Skeletal muscle cell (primary cell): ENCODE results near the gene OVOL1.
A peak's percentile ranks its signal among the peaks of the same experiment; 100 is the strongest.

Experiments used
- DNase-seq: peaks from one replicate; pipeline ENCODE4 v3.0.0-alpha.2; 2010; ENCODE audit warnings: low read depth
- H3K4me3 ChIP-seq: 2 replicates; pipeline ENCODE4 v1.5.1; 2011; ENCODE audit warnings: low read depth, mild to moderate bottlenecking, control low read depth, low read length, moderate library complexity

OVOL1 gene

GRCh38 chr11:65776710-65777141, 10.1 kb upstream of the OVOL1 start:
- DNase-seq = no peak
- no peak overlapping the region for H3K4me3 ChIP-seq

DNA sequence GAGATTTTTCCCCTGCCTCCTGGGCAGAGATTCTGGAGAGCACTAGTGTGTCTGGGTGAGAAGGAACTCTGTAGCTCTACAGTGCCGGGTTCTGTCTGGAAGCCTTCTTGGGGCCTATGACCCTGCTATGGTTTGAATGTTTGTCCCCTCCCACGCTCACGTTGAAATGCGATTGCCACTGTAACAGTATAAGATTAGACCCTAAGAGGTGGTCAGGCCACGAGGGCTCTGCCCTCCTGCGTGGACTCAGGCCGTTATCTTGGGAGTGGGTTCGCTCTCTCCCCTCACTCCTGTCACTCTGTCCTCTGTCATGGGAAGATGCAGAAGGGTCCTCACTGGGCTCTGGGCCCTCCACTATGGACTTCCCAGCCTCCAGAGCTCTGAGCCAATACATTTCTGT, 9.6 kb upstream of the OVOL1 start:
- no peak for DNase-seq
- H3K4me3 ChIP-seq = no peak overlapping the region

GRCh38 chr11:65777821-65778361, 9.0 kb upstream of the OVOL1 start:
- DNase-seq = no peak
- no peak overlapping the region for H3K4me3 ChIP-seq

DNA sequence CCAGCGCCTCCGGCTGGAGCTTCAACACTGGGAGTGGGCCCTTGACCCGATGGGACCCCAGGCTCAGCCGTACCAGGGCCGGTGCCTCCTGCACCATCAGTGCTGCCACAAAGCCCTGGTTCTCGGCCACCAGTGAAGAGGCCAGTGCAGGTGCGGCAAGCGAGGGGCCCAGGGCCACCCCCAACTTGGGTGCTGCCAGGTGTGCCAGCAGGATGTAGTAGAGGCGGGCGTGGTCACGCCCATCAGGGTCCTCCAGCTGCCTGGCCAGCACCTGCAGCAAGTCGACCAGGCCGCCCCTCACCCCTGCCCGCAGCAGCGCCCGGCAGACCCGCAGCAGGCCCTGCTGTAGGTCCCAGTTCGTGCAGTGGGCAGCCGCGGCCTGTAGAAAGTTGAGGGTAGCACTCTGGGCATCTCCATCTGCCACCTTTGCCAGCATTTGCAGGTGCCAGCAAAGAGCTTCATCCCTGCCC, 8.4 kb upstream of the OVOL1 start:
- DNase-seq = no peak

GRCh38 chr11:65778901-65779668, 7.8 kb upstream of the OVOL1 start:
- DNase-seq = no peak
- H3K4me3 ChIP-seq = peak overlapping the region; percentile 77

More for the DNA sequence above, 8.4 kb upstream of the OVOL1 start:
- H3K4me3 ChIP-seq = no peak overlapping the region

- peak overlapping the region; percentile 77 for H3K4me3 ChIP-seq
- DNase-seq = no peak
These were observed 7.3 kb upstream of the OVOL1 start for GRCh38 chr11:65779669-65779918.

DNA sequence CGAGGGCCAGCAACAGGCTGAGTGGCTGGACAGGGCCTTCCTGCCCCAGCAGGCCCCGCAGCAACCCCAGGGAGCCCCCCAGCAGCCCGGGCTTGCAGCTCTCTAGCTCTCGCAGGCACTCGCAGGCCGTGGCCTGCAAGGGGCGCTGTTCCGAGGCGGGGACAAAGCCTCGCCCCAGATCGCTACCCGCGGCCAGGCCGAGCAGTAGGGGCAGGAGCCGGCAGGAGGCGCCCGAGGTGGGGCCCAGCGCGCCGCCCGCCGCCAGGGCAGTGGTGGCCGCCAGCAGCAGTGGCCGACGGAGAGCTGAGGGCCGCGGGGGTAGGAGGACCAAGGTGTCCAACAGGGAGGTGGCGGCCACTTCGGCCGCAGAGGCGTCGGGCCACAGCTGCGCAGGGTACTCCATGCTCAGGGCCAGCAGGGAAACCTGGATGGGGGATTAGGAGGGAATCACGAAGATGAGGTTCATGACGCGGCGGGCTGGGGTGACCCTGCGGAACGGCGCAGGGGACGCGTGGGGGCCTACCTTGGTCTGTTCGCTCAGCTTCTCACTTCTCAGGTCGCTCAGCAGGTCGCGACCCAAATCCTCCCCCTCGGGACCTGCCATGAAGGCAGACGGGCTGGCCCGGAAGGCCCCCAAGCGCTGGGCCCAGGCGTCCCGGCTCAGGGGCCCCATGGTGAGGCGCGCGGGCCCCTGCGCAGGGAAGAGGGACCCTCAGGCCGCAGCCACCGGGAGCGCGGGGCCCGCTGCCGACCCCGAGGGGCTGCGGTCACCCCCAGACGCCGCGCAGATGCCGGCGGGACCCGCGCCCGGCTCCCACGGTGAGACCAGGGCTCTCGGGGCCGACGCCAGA, 6.7 kb upstream of the OVOL1 start:
- peak overlapping the region; percentile 77 for H3K4me3 ChIP-seq
- DNase-seq = peak; percentile 34

- H3K4me3 ChIP-seq = peak within 1 kb of the TSS; percentile 77
- no peak for DNase-seq
These were observed 6.1 kb upstream of the OVOL1 start, which contains the start of gene AP5B1 for GRCh38 chr11:65780770-65781151. Gene AP5B1, minus strand, starts transcription at chr11:65780976. Its CDS starts 385 bp downstream, at chr11:65780591.

DNA sequence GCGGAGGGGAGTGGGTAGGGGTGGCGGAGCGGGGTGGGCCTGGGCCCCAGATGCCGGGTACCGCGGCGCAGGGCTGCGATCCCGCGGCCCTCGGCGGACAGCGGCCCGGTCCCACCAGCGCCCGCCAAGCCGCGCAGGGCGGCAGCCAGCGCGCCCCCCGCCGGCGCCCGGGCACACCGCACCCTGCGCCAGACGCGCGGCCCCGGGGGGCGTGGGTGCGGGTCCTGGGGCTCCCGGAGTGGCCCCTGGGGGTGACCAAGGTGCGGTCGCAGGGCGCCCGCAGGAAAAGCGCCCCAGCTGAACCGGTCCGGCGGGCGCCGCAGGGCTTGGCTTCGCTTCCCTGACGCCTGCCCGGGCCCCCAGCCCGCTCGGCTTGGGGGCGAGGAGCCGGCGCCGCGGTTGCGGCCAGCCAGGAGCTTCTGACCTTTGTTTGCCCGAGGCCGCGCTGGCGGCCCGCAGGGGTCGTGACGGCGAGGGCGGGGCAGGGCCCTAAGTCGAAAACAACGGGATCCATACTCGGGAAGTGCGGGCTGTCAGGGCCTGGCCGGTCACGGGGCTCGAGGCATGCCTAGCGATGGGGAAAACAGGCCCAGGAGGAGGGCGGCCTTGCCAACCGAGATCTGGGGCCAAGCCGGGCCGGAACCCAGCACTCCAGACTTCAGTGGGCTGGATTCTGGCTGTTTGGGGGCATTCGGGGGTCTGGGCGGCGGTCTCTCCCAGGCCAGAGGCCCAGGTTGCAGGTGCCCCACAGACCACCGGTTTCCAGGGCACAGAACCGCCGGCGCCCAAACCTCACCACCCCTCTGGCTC, 5.5 kb upstream of the OVOL1 start:
- no peak for DNase-seq
- H3K4me3 ChIP-seq = peak overlapping the region; percentile 77

- no peak overlapping the region for H3K4me3 ChIP-seq
- DNase-seq = no peak
These were observed 4.7 kb upstream of the OVOL1 start for GRCh38 chr11:65781962-65782815.

GRCh38 chr11:65782816-65783228, 4.0 kb upstream of the OVOL1 start:
- H3K4me3 ChIP-seq = no peak overlapping the region
- DNase-seq = no peak

GRCh38 chr11:65785319-65786007, 1.4 kb upstream of the OVOL1 start:
- H3K4me3 ChIP-seq = no peak overlapping the region

GRCh38 chr11:65786008-65786785, 666 bp upstream of the OVOL1 start:
- DNase-seq = no peak
- peak overlapping the region; percentile 3 for H3K4me3 ChIP-seq

More at GRCh38 chr11:65785319-65786007, 1.4 kb upstream of the OVOL1 start:
- no peak for DNase-seq

GRCh38 chr11:65787649-65788622, 1.1 kb downstream of the OVOL1 start:
- no peak for DNase-seq
- H3K4me3 ChIP-seq = no peak overlapping the region

GRCh38 chr11:65788821-65789220, 2.0 kb downstream of the OVOL1 start:
- DNase-seq = no peak
- no peak overlapping the region for H3K4me3 ChIP-seq
